ENCODE results near the gene RTN4R. TPM values are rescaled to one million over a fixed set of nuclear protein-coding genes. Genes with fewer than 3 reads are reported as not detected.

The RTN4R gene
- total and polyA plus RNA-seq, 2 experiments from 2014 or later: 10.6 to 38.4 TPM

DNA sequence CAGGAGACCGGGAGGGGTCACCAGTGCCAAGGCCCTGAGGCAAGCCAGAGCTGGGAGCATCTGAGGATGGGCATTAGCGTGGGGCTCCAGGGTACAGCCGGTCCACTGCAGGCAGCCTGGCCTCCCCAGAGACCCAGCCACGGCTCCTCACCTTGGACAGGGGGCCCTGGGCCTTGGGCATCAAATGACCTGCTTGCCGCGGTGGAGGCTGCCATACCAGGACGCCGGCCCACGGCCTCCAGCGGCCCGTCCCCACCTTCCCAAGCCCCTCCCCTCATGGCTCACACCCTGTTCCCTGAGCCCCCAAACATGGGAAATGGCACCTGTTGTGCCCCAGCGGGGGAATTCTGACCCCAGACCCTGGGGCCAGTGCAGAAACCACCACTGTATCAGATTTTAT lies 12.7 kb upstream of the RTN4R start:
- no peaks in the 10 kb centered on the region for H3K27me3 Mint-ChIP-seq (ENCODE audit: insufficient read depth, low read depth, poor library complexity)
- Histone ChIP-seq H3K79me2 (replicated peaks; ENCODE audit: insufficient read depth) (no peaks in the 10 kb centered on the region), H3F3A (replicated peaks; ENCODE audit: low read depth) (no peaks in the 10 kb centered on the region), H3K27me3 (ENCODE audit: insufficient read depth) (no peaks in the 10 kb centered on the region), H3K27ac (ENCODE audit: low read depth) (no peak overlapping the region), H4K20me1 (replicated peaks; ENCODE audit: insufficient read depth) (no peaks in the 10 kb centered on the region), H3K9me2 (ENCODE audit: insufficient read depth) (no peaks in the 10 kb centered on the region), H3K4me3 (no peak overlapping the region), H2AFZ (no peak overlapping the region), H3K4me1 (ENCODE audit: insufficient read depth) (no peaks in the 10 kb centered on the region), H3K4me2 (no peak overlapping the region), H3K36me3 (ENCODE audit: insufficient read depth) (no peaks in the 10 kb centered on the region)
- no peak overlapping the region for H3K27ac Mint-ChIP-seq
- no peak for ATAC-seq
- no peak for DNase-seq (ENCODE audit: low spot score)
- no peaks in the 10 kb centered on the region for H3K36me3 Mint-ChIP-seq (ENCODE audit: low read depth)
- TF ChIP-seq, protein P1, sequence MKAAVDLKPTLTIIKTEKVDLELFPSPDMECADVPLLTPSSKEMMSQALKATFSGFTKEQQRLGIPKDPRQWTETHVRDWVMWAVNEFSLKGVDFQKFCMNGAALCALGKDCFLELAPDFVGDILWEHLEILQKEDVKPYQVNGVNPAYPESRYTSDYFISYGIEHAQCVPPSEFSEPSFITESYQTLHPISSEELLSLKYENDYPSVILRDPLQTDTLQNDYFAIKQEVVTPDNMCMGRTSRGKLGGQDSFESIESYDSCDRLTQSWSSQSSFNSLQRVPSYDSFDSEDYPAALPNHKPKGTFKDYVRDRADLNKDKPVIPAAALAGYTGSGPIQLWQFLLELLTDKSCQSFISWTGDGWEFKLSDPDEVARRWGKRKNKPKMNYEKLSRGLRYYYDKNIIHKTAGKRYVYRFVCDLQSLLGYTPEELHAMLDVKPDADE (IDR thresholded peaks at IDR 0.05): no peak
- TF ChIP-seq JUNB (IDR thresholded peaks at IDR 0.05; ENCODE audit: unreplicated experiment) (no peak), CREB1 (CRISPR knock-in tag; IDR thresholded peaks at IDR 0.05; ENCODE audit: low read depth) (no peak), POLR2AphosphoS5 (IDR thresholded peaks at IDR 0.05; ENCODE audit: low read depth) (no peak), ZNF331 (CRISPR knock-in tag; IDR thresholded peaks at IDR 0.05; ENCODE audit: low read depth) (no peak), STAT1 (IDR thresholded peaks at IDR 0.05; ENCODE audit: unreplicated experiment) (no peak), ZNF114 (CRISPR knock-in tag; IDR thresholded peaks at IDR 0.05) (no peak), NANOG (IDR thresholded peaks at IDR 0.05; ENCODE audit: borderline replicate concordance) (no peak), EZH2phosphoT487 (IDR thresholded peaks at IDR 0.05; ENCODE audit: unreplicated experiment) (no peak), EZH2 (IDR thresholded peaks at IDR 0.05; ENCODE audit: low read depth, unreplicated experiment) (no peak)
- TF ChIP-seq, protein P2, sequence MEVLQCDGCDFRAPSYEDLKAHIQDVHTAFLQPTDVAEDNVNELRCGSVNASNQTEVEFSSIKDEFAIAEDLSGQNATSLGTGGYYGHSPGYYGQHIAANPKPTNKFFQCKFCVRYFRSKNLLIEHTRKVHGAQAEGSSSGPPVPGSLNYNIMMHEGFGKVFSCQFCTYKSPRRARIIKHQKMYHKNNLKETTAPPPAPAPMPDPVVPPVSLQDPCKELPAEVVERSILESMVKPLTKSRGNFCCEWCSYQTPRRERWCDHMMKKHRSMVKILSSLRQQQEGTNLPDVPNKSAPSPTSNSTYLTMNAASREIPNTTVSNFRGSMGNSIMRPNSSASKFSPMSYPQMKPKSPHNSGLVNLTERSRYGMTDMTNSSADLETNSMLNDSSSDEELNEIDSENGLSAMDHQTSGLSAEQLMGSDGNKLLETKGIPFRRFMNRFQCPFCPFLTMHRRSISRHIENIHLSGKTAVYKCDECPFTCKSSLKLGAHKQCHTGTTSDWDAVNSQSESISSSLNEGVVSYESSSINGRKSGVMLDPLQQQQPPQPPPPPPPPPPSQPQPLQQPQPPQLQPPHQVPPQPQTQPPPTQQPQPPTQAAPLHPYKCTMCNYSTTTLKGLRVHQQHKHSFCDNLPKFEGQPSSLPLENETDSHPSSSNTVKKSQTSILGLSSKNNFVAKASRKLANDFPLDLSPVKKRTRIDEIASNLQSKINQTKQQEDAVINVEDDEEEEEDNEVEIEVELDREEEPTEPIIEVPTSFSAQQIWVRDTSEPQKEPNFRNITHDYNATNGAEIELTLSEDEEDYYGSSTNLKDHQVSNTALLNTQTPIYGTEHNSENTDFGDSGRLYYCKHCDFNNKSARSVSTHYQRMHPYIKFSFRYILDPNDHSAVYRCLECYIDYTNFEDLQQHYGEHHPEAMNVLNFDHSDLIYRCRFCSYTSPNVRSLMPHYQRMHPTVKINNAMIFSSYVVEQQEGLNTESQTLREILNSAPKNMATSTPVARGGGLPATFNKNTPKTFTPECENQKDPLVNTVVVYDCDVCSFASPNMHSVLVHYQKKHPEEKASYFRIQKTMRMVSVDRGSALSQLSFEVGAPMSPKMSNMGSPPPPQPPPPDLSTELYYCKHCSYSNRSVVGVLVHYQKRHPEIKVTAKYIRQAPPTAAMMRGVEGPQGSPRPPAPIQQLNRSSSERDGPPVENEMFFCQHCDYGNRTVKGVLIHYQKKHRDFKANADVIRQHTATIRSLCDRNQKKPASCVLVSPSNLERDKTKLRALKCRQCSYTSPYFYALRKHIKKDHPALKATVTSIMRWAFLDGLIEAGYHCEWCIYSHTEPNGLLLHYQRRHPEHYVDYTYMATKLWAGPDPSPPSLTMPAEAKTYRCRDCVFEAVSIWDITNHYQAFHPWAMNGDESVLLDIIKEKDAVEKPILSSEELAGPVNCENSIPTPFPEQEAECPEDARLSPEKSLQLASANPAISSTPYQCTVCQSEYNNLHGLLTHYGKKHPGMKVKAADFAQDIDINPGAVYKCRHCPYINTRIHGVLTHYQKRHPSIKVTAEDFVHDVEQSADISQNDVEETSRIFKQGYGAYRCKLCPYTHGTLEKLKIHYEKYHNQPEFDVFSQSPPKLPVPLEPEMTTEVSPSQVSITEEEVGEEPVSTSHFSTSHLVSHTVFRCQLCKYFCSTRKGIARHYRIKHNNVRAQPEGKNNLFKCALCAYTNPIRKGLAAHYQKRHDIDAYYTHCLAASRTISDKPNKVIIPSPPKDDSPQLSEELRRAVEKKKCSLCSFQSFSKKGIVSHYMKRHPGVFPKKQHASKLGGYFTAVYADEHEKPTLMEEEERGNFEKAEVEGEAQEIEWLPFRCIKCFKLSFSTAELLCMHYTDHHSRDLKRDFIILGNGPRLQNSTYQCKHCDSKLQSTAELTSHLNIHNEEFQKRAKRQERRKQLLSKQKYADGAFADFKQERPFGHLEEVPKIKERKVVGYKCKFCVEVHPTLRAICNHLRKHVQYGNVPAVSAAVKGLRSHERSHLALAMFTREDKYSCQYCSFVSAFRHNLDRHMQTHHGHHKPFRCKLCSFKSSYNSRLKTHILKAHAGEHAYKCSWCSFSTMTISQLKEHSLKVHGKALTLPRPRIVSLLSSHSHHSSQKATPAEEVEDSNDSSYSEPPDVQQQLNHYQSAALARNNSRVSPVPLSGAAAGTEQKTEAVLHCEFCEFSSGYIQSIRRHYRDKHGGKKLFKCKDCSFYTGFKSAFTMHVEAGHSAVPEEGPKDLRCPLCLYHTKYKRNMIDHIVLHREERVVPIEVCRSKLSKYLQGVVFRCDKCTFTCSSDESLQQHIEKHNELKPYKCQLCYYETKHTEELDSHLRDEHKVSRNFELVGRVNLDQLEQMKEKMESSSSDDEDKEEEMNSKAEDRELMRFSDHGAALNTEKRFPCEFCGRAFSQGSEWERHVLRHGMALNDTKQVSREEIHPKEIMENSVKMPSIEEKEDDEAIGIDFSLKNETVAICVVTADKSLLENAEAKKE (CRISPR knock-in tag; IDR thresholded peaks at IDR 0.05): no peak
- TF ChIP-seq, protein P3, sequence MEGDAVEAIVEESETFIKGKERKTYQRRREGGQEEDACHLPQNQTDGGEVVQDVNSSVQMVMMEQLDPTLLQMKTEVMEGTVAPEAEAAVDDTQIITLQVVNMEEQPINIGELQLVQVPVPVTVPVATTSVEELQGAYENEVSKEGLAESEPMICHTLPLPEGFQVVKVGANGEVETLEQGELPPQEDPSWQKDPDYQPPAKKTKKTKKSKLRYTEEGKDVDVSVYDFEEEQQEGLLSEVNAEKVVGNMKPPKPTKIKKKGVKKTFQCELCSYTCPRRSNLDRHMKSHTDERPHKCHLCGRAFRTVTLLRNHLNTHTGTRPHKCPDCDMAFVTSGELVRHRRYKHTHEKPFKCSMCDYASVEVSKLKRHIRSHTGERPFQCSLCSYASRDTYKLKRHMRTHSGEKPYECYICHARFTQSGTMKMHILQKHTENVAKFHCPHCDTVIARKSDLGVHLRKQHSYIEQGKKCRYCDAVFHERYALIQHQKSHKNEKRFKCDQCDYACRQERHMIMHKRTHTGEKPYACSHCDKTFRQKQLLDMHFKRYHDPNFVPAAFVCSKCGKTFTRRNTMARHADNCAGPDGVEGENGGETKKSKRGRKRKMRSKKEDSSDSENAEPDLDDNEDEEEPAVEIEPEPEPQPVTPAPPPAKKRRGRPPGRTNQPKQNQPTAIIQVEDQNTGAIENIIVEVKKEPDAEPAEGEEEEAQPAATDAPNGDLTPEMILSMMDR (conservative IDR thresholded peaks at IDR 0.05; ENCODE audit: low read depth in 2 of 2): no peak
- TF ChIP-seq, protein P4, sequence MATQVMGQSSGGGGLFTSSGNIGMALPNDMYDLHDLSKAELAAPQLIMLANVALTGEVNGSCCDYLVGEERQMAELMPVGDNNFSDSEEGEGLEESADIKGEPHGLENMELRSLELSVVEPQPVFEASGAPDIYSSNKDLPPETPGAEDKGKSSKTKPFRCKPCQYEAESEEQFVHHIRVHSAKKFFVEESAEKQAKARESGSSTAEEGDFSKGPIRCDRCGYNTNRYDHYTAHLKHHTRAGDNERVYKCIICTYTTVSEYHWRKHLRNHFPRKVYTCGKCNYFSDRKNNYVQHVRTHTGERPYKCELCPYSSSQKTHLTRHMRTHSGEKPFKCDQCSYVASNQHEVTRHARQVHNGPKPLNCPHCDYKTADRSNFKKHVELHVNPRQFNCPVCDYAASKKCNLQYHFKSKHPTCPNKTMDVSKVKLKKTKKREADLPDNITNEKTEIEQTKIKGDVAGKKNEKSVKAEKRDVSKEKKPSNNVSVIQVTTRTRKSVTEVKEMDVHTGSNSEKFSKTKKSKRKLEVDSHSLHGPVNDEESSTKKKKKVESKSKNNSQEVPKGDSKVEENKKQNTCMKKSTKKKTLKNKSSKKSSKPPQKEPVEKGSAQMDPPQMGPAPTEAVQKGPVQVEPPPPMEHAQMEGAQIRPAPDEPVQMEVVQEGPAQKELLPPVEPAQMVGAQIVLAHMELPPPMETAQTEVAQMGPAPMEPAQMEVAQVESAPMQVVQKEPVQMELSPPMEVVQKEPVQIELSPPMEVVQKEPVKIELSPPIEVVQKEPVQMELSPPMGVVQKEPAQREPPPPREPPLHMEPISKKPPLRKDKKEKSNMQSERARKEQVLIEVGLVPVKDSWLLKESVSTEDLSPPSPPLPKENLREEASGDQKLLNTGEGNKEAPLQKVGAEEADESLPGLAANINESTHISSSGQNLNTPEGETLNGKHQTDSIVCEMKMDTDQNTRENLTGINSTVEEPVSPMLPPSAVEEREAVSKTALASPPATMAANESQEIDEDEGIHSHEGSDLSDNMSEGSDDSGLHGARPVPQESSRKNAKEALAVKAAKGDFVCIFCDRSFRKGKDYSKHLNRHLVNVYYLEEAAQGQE (IDR thresholded peaks at IDR 0.05; ENCODE audit: unreplicated experiment): no peak
- H3K9me3 Mint-ChIP-seq: no peaks in the 10 kb centered on the region
- H3K4me3 Mint-ChIP-seq: no peak overlapping the region
- peaks cover 3% of the 10 kb centered on the region for H3K4me1 Mint-ChIP-seq
